COR-L47 (cell line): ENCODE data around the gene CD99.
"Not testable (repeated sequence)": the region's sequence is repeated elsewhere in the genome, so short reads cannot be mapped to it uniquely, and the experiment has no call there.

Experiments used
- DNase-seq: peaks from one replicate; lab custom pipeline; 2025; lab: John Stamatoyannopoulos, UW

The CD99 gene

DNA sequence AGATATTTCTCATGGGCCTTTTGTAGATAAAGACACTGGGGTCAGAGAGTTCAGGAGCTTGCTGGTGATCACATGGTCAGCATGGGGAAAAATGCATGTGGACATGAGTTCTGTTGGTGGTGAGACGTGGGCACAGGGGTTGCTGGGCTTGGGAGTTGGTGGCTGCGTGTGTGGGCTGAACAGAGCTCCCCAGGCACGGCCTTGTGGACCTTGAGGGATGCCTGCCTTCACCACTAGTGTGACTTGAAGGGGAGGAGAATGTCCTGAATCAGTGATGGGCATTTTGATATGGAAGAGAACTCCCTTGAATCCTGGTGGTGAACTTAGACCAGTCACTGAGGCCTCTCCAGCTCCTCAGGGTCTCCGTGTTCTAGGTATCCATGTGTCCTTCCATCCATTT lies 8.9 kb downstream of the CD99 start:
- no peak for DNase-seq

DNA sequence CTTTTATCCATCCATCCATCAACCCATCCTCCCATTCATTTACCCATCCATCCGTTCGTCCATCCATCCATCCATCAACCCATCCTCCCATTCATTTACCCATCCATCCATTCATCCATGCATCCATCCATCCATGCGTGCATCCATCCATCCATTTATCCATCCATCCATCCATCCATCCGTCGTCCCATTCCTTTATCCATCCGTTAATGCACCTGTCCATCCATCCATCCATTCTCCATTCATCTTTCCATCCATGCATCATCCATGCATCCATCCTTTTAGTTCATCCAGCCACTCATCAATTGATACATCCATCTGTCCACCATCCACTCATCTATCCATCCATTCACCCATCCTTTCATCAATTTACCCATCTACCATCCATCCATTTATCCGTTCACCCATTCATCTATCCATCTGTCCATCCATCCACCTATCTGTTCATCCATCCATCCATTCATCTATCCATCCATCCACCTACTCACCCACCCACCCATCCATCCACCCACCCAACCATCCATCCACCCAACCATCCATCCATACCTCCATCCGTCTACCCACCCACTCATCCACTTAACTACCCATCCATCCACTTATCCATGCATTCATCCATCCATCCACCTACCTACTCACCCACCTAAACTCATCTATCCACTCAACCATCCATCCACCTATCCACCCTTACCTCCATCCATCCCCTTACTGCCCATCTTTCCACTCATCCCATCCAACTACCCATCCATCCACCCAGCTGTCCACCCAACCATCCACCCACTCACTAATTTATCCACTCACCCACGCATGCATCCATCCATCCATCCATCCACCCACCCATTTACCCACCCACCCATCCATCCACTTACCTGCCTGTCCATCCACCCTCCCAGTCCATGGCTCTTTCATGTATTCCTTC lies 9.6 kb downstream of the CD99 start:
- no peak for DNase-seq

DNA sequence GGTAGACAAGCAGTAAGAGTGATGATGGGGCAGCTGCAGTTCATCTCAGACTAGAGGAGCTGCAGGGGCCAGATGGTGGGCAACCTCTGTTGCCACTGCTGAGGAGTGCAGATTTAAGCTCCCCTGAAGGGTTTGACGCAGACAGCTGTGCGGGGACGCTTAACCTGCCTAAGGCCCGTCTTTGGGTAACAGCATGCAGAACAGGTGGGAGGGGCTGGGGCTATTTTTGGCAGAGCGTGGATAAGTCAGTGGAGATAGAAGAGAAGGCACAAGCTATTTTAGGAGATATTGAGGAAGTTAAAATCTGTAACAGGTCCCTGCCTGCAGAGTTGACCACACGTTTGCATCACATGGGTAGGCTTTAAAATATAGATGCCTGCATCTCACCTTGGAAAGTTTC lies 10.5 kb downstream of the CD99 start:
- no peak for DNase-seq

DNA sequence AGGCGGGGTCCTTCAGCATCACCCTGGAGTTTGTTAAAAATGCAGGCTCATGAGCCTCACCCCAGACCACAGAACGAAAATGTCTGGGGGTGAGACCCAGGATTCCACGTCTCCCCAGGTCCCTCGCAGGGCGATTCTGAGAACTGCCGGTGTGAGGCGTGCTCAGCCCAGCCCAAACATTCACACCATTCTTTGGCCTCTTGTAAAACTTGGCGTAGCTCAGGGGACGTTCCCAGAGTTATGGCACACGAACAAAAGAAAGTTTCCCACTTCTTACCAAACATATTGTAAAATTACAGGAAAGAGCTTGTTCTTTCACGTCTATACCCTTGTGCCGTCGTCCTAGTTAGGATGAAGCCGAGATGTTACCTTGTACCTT lies 12.9 kb downstream of the CD99 start:
- no peak for DNase-seq

DNA sequence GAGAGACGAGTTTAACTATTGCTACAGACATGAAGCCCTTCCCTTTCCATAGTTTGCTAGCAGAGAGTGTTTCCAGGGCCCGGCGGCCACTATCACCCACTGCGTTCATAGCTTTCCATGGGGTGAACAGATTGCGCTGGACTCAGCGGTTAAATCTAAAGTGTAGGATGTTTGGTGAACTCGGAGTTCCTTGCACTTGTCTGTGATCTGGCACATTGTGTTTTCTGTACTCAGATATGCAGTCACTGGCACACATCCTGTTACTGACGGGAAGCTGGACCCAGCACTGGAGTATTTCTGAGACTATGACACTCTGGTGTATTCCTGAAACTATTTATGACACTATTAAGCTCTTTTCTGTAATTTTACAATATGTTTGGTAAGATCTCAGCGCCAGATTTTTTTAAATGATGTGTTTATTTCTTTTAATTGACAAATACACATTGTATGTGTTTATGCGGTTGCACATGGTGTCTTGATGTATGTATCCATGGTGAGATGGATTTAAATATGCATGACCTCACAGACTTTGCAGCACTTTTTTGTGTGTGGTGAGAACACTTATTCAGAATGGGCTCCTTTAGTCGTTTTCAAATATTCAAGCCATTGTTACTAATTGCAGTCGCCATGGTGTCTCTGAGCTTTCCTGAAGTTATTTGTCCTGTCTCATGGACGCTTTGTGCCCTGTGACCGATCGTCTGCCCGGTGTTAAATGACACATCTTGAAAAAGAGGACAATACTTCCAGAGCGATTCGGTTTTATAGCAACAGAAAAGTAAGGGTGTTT lies 14.1 kb downstream of the CD99 start:
- DNase-seq, result no peak

DNA sequence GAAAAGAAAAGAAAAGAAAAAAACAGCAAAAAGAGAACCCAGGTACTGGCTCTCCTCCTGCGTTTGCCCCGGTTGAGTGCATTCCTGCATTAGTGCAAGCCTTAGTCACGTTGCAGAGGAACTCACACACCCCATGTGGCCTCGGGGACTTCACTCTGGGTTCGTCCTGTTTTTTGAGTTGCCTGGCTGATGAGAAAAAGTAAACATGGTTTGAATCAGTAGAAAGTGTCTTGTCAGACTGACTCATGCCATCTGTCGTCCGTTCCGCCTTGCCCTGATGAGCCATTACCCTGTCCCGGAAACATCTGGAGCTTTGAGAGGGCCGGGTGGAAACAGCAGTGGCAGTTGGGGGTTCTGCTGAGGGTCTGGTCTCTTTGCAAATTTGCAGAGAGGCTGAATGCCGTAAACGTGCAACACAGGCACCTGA lies 16.3 kb downstream of the CD99 start:
- DNase-seq, result no peak

DNA sequence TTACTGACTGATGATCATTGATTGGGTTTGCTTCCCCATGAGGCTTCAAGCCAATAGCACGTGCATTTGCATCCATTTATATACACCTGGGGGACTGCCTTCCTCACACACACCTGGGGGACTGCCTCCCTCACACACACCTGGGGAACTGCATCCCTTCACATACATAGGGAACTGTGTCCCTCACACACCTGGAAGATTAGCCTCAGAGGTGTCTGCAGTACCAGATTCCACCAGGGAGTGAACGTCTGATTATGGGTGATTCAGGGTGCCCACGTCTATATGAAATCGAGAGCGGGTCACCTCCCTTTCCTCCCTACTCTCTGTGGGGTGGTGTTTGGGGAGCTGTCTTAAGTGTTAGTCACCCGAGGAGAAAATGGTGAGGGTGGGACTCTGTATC lies 16.9 kb downstream of the CD99 start:
- DNase-seq, result no peak

DNA sequence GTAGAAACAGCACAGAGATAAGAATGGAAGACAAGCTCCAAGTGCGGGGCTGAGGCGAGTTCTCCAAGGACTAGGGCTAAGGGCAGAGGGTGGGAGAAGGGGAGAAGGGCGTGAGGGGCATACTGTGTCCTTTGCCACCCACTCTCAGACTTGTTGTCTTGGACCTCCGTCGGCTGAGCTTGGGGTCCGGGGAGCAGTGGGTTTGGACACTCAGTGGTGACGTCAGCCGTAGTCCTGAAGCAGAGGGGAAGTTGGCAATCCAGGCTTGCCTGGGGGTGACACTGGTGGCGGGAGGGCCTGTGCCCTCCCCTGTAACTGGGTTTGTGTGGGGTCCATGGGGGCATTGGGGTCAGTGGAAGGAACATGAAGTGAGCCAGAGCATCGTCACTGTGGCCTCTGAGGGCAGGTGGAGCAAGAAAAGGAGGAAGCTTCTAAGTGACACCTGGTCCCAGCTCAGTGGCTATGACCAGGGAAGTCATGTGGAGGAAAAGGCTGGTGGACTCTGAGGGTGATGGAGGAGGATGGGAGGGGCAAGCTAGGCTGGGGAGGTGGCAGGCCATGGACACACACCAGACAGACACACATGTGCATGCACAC lies 17.6 kb downstream of the CD99 start:
- DNase-seq, result no peak

DNA sequence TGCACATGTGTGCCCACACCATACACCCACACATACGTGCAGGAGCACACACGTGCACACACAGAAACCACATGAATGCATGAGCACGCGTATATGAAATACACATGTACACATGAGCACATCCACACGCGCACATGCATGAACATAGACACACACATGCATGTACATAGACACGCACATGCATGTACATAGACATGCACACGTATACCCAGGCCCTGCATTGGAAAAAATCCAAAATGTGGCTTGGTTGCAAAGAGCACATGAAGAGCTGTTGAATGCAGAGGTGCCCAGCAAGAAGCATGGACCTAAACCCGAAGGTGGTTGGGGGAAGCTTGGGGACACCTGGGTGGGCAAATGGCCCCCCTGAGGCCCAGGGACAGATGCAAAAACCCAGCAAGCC lies 18.5 kb downstream of the CD99 start:
- DNase-seq, result no peak

DNA sequence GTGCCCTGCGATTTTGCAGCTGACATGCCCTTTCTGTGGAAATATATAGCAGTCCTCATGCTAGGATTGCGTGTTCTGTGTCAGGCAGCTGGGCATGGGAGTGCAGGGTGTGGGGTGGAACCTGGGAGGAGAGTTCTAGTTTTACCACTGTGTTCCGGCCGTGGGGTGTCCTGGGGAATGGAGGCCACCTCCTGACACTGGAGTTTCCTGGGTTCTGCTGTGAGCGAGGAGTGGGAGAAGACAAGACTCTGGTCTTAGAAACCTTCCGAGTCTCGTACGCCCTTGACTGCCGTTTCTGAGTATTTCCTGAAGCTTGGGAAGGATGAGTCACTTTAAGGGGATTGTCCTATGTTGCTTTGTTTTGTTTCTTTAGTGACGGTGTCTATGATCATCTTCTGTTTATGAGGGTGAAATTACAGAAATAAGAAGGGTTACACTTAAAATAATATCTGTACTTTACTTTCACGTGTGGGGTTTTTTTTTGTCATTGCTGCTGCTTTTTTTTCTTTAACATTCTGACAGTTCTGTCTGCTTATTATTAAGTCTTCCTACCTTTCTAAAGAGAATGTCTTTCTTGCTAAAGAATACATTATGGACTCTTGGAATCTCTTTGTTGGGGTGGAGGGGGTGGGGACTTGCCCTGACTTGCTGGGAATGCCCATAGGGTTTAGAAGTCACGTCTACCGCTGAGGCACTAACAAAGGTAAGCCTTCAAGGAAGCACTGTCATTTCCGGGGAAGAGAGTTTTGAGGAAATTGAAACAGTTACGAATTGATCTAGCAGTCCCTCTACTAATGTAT lies 19.1 kb downstream of the CD99 start:
- DNase-seq, result no peak

DNA sequence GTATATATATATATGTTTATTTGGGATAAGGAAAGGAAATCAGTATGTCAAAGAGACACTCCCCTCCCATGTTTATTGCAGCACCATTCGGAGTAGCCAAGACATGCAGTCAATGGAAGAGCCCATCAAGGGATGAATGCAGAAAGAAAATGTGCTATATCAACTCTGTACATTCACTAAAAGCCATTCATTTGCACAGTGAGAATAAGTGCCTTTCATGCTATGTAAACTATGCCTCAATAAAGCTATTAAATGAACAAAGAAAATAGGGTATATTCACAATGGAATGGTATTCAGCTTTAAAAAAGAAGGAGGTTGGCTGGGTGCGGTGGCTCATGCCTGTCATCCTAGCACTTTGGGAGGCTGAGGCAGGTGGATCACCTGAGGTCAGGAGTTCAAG lies 20.3 kb downstream of the CD99 start:
- no peak for DNase-seq

DNA sequence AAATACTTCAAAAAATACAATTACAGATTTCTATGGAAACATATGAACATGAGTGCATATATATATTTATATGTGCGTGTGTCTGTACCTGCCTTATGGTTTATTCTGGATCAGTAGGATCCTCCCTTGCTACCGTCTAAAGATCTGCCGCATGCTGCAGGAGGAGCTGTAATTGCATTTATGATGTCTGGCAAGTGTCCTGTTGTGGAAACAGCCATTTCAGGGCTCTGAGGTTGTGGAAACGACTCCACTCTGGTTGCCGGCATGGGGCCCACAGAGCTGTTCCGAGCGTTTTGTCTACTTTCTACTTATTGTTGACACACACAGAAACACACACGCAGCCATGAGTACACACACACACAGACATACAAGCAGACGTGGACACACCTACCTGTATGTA lies 21.3 kb downstream of the CD99 start:
- no peak for DNase-seq

DNA sequence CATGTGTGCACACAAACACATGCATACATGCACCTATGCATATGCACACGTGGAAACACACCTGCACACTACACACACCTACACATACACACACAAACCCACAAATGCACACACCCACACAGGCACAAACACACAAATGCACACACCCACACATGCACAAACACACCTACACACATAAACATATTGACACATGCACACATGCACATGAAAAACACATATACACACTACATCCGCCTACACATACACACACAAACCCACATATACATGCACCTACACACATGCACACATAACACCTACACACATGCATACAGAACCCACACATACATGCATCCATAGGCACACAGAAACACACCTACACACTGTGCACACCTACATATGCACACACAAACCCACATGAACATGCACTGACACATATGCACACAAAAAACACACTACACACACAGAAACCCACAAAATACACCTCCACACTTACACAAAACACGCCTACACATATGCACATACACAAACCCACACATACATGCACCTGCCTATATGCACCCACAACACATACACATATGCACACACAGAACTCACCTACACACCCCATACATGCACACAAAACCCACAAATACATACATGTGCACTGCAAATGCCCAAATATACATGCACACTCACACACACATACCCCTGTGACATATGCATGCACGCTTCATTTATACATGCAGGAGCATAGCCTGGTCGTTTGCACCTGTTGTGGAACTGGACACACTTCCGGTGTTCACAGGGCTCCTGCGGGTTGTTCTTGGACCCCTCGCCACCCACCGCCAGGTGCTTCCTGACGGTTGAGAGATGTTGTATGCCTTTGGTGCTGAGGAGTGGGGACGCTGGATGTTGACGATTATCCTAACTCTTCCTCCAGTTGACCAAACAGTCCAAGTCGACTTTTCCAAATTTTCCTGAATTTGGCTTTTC lies 22.1 kb downstream of the CD99 start:
- no peak for DNase-seq

DNA sequence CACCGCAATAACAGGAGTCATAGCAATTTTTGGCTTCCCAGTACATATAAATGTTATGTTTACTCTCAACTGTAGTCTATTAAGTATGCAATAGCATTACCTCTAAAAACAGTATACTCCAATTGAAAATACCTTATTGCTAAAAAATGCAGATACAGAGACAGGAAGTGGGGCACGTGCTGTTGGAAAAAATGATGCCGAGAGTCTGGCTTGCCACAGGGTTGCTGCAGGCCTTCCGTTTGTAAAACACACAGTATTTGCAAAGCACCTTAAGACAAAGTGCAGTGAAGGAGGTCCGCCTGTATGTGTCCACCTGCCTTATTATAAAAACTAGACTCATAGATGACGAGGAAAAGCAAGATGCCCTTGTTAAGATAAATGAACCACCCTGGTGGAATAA lies 23.5 kb downstream of the CD99 start:
- no peak for DNase-seq

DNA sequence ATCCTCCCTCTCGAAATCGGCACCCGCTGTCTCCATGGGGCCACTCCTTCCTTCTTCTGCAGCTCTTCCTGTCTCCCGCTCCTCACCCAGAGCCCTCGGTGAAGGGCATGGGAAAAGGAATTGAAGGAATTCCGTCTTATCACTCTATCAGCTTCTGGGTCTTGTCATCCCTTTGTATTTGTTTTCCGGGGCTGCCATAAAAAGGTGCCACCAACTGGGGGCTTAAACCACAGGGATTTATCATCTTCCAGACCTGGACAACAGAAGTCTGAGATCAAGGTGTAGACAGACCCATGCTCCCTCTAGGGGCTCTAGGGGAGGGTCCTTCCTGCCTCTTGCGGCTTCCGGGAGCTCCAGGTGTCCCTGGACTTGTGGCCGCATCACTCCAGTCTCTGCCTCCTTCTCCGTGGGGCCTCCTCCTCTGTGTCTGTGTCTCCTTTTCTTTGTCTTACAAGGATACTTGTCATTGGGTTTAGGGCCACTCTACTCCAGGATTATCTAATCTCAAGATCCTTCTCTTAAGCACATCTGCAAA lies 24.0 kb downstream of the CD99 start:
- DNase-seq, result no peak

DNA sequence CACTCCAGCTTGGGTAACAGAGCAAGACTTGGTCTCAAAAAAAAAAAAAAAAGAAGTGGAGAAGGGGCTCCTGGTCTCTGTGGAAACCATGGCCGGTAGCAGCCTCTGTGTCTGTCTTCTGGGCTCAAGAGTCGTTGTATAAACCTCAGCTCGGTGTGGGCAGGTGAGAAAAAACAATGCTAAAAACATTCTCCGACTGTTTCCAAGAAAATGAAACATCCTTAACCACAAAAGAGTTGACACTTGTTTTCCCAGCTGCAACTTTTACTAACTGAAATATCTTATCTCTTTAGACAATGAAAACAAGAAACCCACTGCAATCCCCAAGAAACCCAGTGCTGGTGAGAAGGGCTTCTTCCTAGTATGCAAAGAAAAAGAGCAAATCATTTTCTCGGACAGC lies 26.2 kb downstream of the CD99 start:
- no peak for DNase-seq

DNA sequence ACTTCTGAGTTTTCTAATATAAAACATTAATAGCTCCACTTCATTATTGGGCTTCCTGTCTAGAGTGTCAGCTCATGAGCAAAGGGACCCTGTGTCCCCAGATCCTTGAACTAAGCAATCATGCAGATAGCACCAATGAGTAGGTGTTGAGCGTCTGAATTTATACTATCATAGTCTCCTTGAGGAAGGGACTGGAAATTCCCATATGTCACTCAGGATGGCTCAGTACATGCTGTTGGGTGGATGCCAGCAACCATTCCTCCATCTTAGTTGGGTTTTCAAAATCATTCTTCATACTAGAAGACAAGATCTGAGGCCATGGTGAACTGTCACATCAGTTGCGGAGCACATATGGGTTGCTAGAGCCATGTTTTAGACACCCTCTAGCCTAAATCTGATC lies 27.7 kb downstream of the CD99 start:
- DNase-seq, result no peak

DNA sequence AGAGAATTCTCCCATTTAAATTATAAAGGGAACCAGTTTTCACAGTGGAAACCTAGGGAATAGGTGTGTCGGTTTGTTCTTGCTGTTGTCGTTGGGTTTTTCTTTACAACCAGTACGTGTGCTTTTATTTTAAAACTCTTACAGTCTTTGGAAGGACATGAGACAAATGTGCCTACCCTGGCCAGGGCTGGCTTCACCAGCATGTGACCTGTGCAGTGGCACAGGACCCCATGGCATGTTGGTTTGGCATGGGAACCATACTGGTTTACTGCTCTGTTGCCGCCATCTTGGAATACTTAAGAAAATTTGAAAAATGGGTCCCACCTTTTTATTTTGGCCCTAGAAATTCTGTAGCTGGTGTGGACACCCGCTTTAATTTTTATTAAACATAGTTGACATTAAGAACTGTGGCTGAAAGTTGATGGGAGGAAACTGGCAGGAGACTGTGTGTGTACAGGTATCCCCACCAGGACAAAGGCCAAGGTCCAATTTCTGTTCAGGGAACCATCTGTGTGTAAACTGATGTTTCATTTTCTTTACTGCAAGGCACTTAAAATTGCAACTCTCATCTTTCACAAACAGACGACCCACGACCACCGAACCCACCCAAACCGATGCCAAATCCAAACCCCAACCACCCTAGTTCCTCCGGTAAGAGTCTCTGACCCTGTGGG lies 28.8 kb downstream of the CD99 start:
- DNase-seq, result no peak

DNA sequence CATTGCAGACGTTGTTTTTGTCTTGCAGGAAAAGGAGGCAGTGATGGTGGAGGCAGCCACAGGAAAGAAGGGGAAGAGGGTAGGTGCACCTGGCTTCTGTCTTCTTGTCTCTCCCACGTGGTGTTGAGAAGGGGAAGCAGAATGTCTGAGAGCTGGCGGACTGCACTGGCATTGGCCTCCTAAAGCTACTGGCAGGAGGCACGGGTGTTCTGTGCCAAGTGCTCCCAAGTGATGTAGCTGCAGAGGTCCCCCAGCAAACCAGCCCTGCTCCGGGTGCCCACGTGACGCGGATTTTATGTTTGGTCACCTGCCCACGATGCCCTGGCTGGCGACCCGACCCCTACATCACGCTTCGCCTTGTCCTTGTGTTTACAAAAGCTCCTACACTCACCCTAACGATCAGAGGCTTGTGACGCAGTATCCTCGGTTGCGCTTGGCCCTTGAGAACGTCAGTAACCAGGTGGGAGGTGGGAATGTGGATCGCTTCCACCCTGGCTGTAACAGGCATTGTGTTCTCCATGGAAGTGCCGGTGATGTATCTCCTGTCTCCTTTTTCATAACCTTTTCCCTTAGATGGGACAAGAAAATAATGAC lies 32.3 kb downstream of the CD99 start:
- no peak for DNase-seq

DNA sequence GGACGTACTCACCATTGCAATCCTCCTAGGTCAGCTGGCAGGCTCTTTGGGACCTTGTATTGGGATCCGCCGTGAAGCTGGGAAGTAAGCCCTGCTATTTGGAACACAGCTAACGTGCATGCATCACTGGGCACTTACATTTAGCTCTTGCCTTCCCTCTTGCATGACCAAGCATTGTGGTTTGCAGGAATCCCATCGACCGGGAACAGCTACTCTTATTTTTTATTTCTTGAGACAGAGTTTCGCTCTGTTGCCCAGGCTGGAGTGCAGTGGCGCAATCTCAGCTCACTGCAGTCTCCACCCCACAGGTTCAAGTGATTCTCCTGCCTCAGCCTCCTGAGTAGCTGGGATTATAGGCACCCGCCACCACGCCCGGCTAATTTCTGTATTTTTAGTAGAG lies 36.2 kb downstream of the CD99 start:
- not testable (repeated sequence) for DNase-seq
